ENCODE results near the gene CCNT2.

GRCh38 chr2:134873152-134873551, 45.5 kb upstream of the CCNT2 start:
- TF ChIP-seq EP300 (IDR thresholded peaks at IDR 0.05) (no peak), POLR2A (IDR thresholded peaks at IDR 0.05; ENCODE audit: low read depth) (no peak), CTCF (IDR thresholded peaks at IDR 0.05) (no peak), POLR2AphosphoS5 (IDR thresholded peaks at IDR 0.05) (no peak)

Measured in esophagus muscularis mucosa (tissue), 4 donors.